DOHH2 (cell line): Measurements from ENCODE around the gene TAF5.

Experiments
- H3F3A ChIP-seq: fragments of 200-600 bp; sonication (generic), shearing (Covaris generic); 2 replicates; pipeline ENCODE4 v1.6.0; 2016; ENCODE audit warnings: antibody characterized with exemption, mild to moderate bottlenecking; ENCODE audit not compliant: control insufficient read depth, insufficient read depth
- H3K27ac ChIP-seq: fragments of 200-600 bp; sonication (generic); 2 replicates; pipeline ENCODE4 v1.5.1; 2014; ENCODE audit warnings: low read depth, mild to moderate bottlenecking, low read length, moderate library complexity
- H3K27me3 ChIP-seq: fragments of 200-600 bp; sonication (generic); 2 replicates; pipeline ENCODE4 v1.6.1; 2014; ENCODE audit warnings: mild to moderate bottlenecking, low read length, mixed read lengths; ENCODE audit not compliant: control insufficient read depth
- H3K36me3 ChIP-seq: fragments of 200-600 bp; sonication (generic); 2 replicates; pipeline ENCODE4 v1.6.1; 2014; ENCODE audit warnings: mild to moderate bottlenecking, low read length, moderate library complexity, mixed read lengths; ENCODE audit not compliant: control insufficient read depth
- H3K4me1 ChIP-seq: fragments of 200-600 bp; sonication (generic); 2 replicates; pipeline ENCODE4 v1.6.1; 2014; ENCODE audit warnings: mild to moderate bottlenecking, low read length, mixed read lengths; ENCODE audit not compliant: control insufficient read depth
- H3K4me2 ChIP-seq: fragments of 200-600 bp; sonication (generic); 2 replicates; pipeline ENCODE4 v1.6.0; 2014; ENCODE audit warnings: mild to moderate bottlenecking, low read length, moderate library complexity
- H3K4me3 ChIP-seq: fragments of 200-600 bp; sonication (generic); 2 replicates; pipeline ENCODE4 v1.5.1; 2014; ENCODE audit warnings: mild to moderate bottlenecking, low read length, mixed read lengths
- H3K79me2 ChIP-seq: fragments of 200-600 bp; sonication (generic); 2 replicates; pipeline ENCODE4 v1.6.1; 2014; ENCODE audit warnings: mild to moderate bottlenecking, low read length, mixed read lengths; ENCODE audit not compliant: control insufficient read depth
- H3K9me2 ChIP-seq: fragments of 200-600 bp; sonication (generic); replicated peaks from 2 replicates; pipeline ENCODE4 v1.6.1; 2014; ENCODE audit warnings: mild to moderate bottlenecking, low read length, mixed read lengths; ENCODE audit not compliant: control insufficient read depth
- H3K9me3 ChIP-seq: fragments of 200-600 bp; sonication (generic); 2 replicates; pipeline ENCODE4 v1.6.1; 2014; ENCODE audit warnings: antibody characterized with exemption, low read length, mixed read lengths; ENCODE audit not compliant: control insufficient read depth, insufficient read depth
- H4K20me1 ChIP-seq: fragments of 200-600 bp; sonication (generic); 2 replicates; pipeline ENCODE4 v1.6.0; 2014; ENCODE audit warnings: low read depth, mild to moderate bottlenecking, antibody characterized with exemption, low read length, moderate library complexity; ENCODE audit not compliant: control insufficient read depth, insufficient read depth
- CTCF ChIP-seq: fragments of 200-600 bp; sonication (generic); IDR thresholded peaks from one replicate; pipeline ENCODE4 v1.5.1; 2014; ENCODE audit warnings: antibody characterized with exemption, mild to moderate bottlenecking, low read depth, low read length; ENCODE audit not compliant: poor library complexity, severe bottlenecking
- EZH2phosphoT487 ChIP-seq: fragments of 200-600 bp; sonication (generic); IDR thresholded peaks from 2 replicates; pipeline ENCODE4 v1.6.1; 2017; ENCODE audit warnings: borderline replicate concordance, mild to moderate bottlenecking, antibody characterized with exemption, low read length, moderate library complexity, mixed read lengths

The TAF5 gene

GRCh38 chr10:103428989-103429643, 61.3 kb downstream of the TAF5 start:
- H3K9me3 ChIP-seq, result no peaks in the 10 kb centered on the region
- no peak overlapping the region for H3K27ac ChIP-seq
- peaks cover 93% of the 10 kb centered on the region for H3K36me3 ChIP-seq
- no peak overlapping the region for H3K4me3 ChIP-seq
- H3K9me2 ChIP-seq, result no peaks in the 10 kb centered on the region
- H3K4me2 ChIP-seq, result no peak overlapping the region
- peaks cover 5% of the 10 kb centered on the region; the same call in 1 of the 2 replicates for H4K20me1 ChIP-seq
- H3F3A ChIP-seq, result 0 out of 2 replicates have a peak, but pooled peaks cover 5% of the 10 kb centered on the region
- H3K79me2 ChIP-seq, result no peaks in the 10 kb centered on the region
- H3K27me3 ChIP-seq, result no peaks in the 10 kb centered on the region
- TF ChIP-seq CTCF (no peak), EZH2phosphoT487 (no peak)
- H3K4me1 ChIP-seq, result peaks cover 8% of the 10 kb centered on the region

GRCh38 chr10:103429647-103430046, 61.9 kb downstream of the TAF5 start:
- Histone ChIP-seq H3K4me2 (no peak overlapping the region), H3K27me3 (no peaks in the 10 kb centered on the region), H3K27ac (no peak overlapping the region), H3K79me2 (peaks cover under 1% of the 10 kb centered on the region; the same call in 1 of the 2 replicates), H3K9me2 (no peaks in the 10 kb centered on the region), H3K9me3 (no peaks in the 10 kb centered on the region), H4K20me1 (peaks cover 5% of the 10 kb centered on the region; the same call in 1 of the 2 replicates), H3K36me3 (peaks cover 93% of the 10 kb centered on the region), H3K4me3 (no peak overlapping the region), H3F3A (peaks cover 7% of the 10 kb centered on the region; the same call in 1 of the 2 replicates), H3K4me1 (peaks cover 14% of the 10 kb centered on the region)
- TF ChIP-seq CTCF (no peak), EZH2phosphoT487 (no peak)

GRCh38 chr10:103431902-103432301, 64.1 kb downstream of the TAF5 start:
- no peak for TF ChIP-seq CTCF
- TF ChIP-seq EZH2phosphoT487, result no peak
- peaks cover 36% of the 10 kb centered on the region for H3K4me1 ChIP-seq
- peaks cover 91% of the 10 kb centered on the region for H3K36me3 ChIP-seq
- no peaks in the 10 kb centered on the region for H4K20me1 ChIP-seq
- H3F3A ChIP-seq, result peaks cover 8% of the 10 kb centered on the region
- H3K27ac ChIP-seq, result no peak overlapping the region
- H3K9me2 ChIP-seq, result no peaks in the 10 kb centered on the region
- peaks cover 15% of the 10 kb centered on the region for H3K79me2 ChIP-seq
- H3K27me3 ChIP-seq, result no peaks in the 10 kb centered on the region
- no peak overlapping the region for H3K4me2 ChIP-seq
- no peaks in the 10 kb centered on the region for H3K9me3 ChIP-seq
- no peak overlapping the region for H3K4me3 ChIP-seq
